Rectal smooth muscle tissue (tissue), 1 donor: Measurements from ENCODE around the gene GP2.

Source experiments
- H3K27ac ChIP-seq: one replicate; pipeline ENCODE4 v1.7.0; 2013; ENCODE audit warnings: low read depth, low read length, inconsistent platforms
- H3K27me3 ChIP-seq: one replicate; pipeline ENCODE4 v1.7.0; 2013; ENCODE audit warnings: low read length; ENCODE audit not compliant: control insufficient read depth, insufficient read depth
- H3K36me3 ChIP-seq: one replicate; pipeline ENCODE4 v1.7.0; 2013; ENCODE audit warnings: low read length; ENCODE audit not compliant: control insufficient read depth, insufficient read depth
- H3K4me1 ChIP-seq: one replicate; pipeline ENCODE4 v1.7.0; 2013; ENCODE audit warnings: low read length; ENCODE audit not compliant: control insufficient read depth, insufficient read depth
- H3K4me3 ChIP-seq: one replicate; pipeline ENCODE4 v1.7.0; 2013; ENCODE audit warnings: low read length
- H3K9ac ChIP-seq: one replicate; pipeline ENCODE4 v1.7.0; 2013; ENCODE audit warnings: low read length

GP2 gene

GRCh38 chr16:20291208-20292206, 35.8 kb downstream of the GP2 start:
- no peak overlapping the region for H3K27ac ChIP-seq
- H3K4me1 ChIP-seq = no peaks in the 10 kb centered on the region
- no peaks in the 10 kb centered on the region for H3K27me3 ChIP-seq
- no peak overlapping the region for H3K4me3 ChIP-seq
- H3K36me3 ChIP-seq = no peaks in the 10 kb centered on the region
- H3K9ac ChIP-seq = no peak overlapping the region

GRCh38 chr16:20289571-20289970, 37.7 kb downstream of the GP2 start:
- Histone ChIP-seq H3K27me3 (no peaks in the 10 kb centered on the region), H3K36me3 (no peaks in the 10 kb centered on the region), H3K4me3 (no peak overlapping the region), H3K27ac (no peak overlapping the region), H3K9ac (no peak overlapping the region), H3K4me1 (no peaks in the 10 kb centered on the region)

GRCh38 chr16:20285993-20286499, 41.3 kb downstream of the GP2 start:
- no peaks in the 10 kb centered on the region for H3K4me1 ChIP-seq
- H3K4me3 ChIP-seq = no peak overlapping the region
- no peaks in the 10 kb centered on the region for H3K27me3 ChIP-seq
- no peak overlapping the region for H3K9ac ChIP-seq
- no peak overlapping the region for H3K27ac ChIP-seq
- H3K36me3 ChIP-seq = no peaks in the 10 kb centered on the region

GRCh38 chr16:20280259-20280658, 47.1 kb downstream of the GP2 start:
- Histone ChIP-seq H3K27ac (no peak overlapping the region), H3K4me3 (no peak overlapping the region), H3K36me3 (no peaks in the 10 kb centered on the region), H3K9ac (no peak overlapping the region), H3K27me3 (no peaks in the 10 kb centered on the region), H3K4me1 (no peaks in the 10 kb centered on the region)

- no peak overlapping the region for H3K9ac ChIP-seq
- no peaks in the 10 kb centered on the region for H3K4me1 ChIP-seq
- H3K27me3 ChIP-seq = no peaks in the 10 kb centered on the region
- no peak overlapping the region for H3K27ac ChIP-seq
- no peaks in the 10 kb centered on the region for H3K36me3 ChIP-seq
- no peak overlapping the region for H3K4me3 ChIP-seq
These were observed 55.4 kb downstream of the GP2 start for GRCh38 chr16:20271893-20272292.

- H3K4me1 ChIP-seq = no peaks in the 10 kb centered on the region
- H3K27me3 ChIP-seq = no peaks in the 10 kb centered on the region
- H3K9ac ChIP-seq = no peak overlapping the region
- H3K4me3 ChIP-seq = no peak overlapping the region
- H3K27ac ChIP-seq = no peak overlapping the region
- H3K36me3 ChIP-seq = no peaks in the 10 kb centered on the region
These were observed 58.9 kb downstream of the GP2 start for GRCh38 chr16:20268409-20268808.

- no peaks in the 10 kb centered on the region for H3K36me3 ChIP-seq
- H3K27ac ChIP-seq = no peak overlapping the region
- H3K4me1 ChIP-seq = no peaks in the 10 kb centered on the region
- no peak overlapping the region for H3K4me3 ChIP-seq
- no peaks in the 10 kb centered on the region for H3K27me3 ChIP-seq
- H3K9ac ChIP-seq = no peak overlapping the region
These were observed 62.3 kb downstream of the GP2 start for GRCh38 chr16:20265019-20265418.

GRCh38 chr16:20263138-20263855, 64.0 kb downstream of the GP2 start:
- Histone ChIP-seq H3K27ac (no peak overlapping the region), H3K27me3 (no peaks in the 10 kb centered on the region), H3K9ac (no peak overlapping the region), H3K4me3 (no peak overlapping the region), H3K36me3 (no peaks in the 10 kb centered on the region), H3K4me1 (no peaks in the 10 kb centered on the region)

GRCh38 chr16:20262248-20262647, 65.1 kb downstream of the GP2 start:
- Histone ChIP-seq H3K4me1 (no peaks in the 10 kb centered on the region), H3K36me3 (no peaks in the 10 kb centered on the region), H3K27ac (no peak overlapping the region), H3K4me3 (no peak overlapping the region), H3K27me3 (no peaks in the 10 kb centered on the region), H3K9ac (no peak overlapping the region)

- Histone ChIP-seq H3K4me1 (no peaks in the 10 kb centered on the region), H3K4me3 (no peak overlapping the region), H3K36me3 (no peaks in the 10 kb centered on the region), H3K9ac (no peak overlapping the region), H3K27me3 (no peaks in the 10 kb centered on the region), H3K27ac (no peak overlapping the region)
These were observed 66.9 kb downstream of the GP2 start for GRCh38 chr16:20260215-20261009.
